OCI-LY3 (cell line): ENCODE data around the gene ASCL2.
"Not testable (repeated sequence)": the region's sequence is repeated elsewhere in the genome, so short reads cannot be mapped to it uniquely, and the experiment has no call there.

Experiments
- H2AFZ ChIP-seq: fragments of 200-600, 300-600 bp; shearing (Covaris generic); 2 replicates; pipeline ENCODE4 v1.6.0; 2014; ENCODE audit warnings: antibody characterized with exemption, low read depth, low read length
- H3K27ac ChIP-seq: fragments of 200-600, 300-600 bp; sonication (generic); 2 replicates; pipeline ENCODE4 v1.5.1; 2014; ENCODE audit warnings: mild to moderate bottlenecking, low read length, moderate library complexity, mixed read lengths
- H3K27me3 ChIP-seq: fragments of 200-600, 300-600 bp; sonication (generic); 2 replicates; pipeline ENCODE4 v1.6.1; 2014; ENCODE audit warnings: low read depth, low read length, mixed read lengths
- H3K36me3 ChIP-seq: fragments of 200-600, 300-600 bp; sonication (generic); replicated peaks from 2 replicates; pipeline ENCODE3; 2014; ENCODE audit warnings: low read depth, low read length, mixed read lengths
- H3K4me1 ChIP-seq: fragments of 300-600, 200-600 bp; sonication (generic); 2 replicates; pipeline ENCODE4 v1.6.1; 2014; ENCODE audit warnings: low read length, mixed read lengths
- H3K4me2 ChIP-seq: fragments of 200-600, 300-600 bp; sonication (generic); 2 replicates; pipeline ENCODE4 v1.6.1; 2014; ENCODE audit warnings: low read length, mixed read lengths
- H3K4me3 ChIP-seq: fragments of 300-600, 200-600 bp; sonication (generic); 2 replicates; pipeline ENCODE4 v1.5.1; 2014; ENCODE audit warnings: antibody characterized with exemption, mild to moderate bottlenecking, low read length, moderate library complexity
- H3K79me2 ChIP-seq: fragments of 300-600, 200-600 bp; shearing (Covaris generic); 2 replicates; pipeline ENCODE4 v1.6.1; 2014; ENCODE audit warnings: mild to moderate bottlenecking, low read length, mixed read lengths
- H3K9ac ChIP-seq: fragments of 300-600, 200-600 bp; shearing (Covaris generic); 2 replicates; pipeline ENCODE4 v1.6.0; 2014; ENCODE audit warnings: mild to moderate bottlenecking, low read length, moderate library complexity
- H3K9me3 ChIP-seq: fragments of 200-600, 300-600 bp; shearing (Covaris generic); 2 replicates; pipeline ENCODE4 v1.6.1; 2014; ENCODE audit warnings: low read length, mixed read lengths; ENCODE audit not compliant: insufficient read depth
- H4K20me1 ChIP-seq: fragments of 200-600, 300-600 bp; sonication (generic); 2 replicates; pipeline ENCODE4 v1.6.1; 2016; ENCODE audit warnings: low read length, mixed read lengths; ENCODE audit not compliant: insufficient read depth
- EZH2phosphoT487 ChIP-seq: fragments of 200-600 bp; shearing (Covaris generic); IDR thresholded peaks from 2 replicates; pipeline ENCODE4 v1.6.1; 2018; ENCODE audit warnings: antibody characterized with exemption, mixed run types, low read depth
- TF ChIP-seq, protein P1 (sequence below): fragments of 200-600, 300-600 bp; sonication (generic); IDR thresholded peaks from 2 replicates; pipeline ENCODE4 v1.5.1; 2014; ENCODE audit warnings: antibody characterized with exemption, low read length, low read depth

The ASCL2 gene

DNA sequence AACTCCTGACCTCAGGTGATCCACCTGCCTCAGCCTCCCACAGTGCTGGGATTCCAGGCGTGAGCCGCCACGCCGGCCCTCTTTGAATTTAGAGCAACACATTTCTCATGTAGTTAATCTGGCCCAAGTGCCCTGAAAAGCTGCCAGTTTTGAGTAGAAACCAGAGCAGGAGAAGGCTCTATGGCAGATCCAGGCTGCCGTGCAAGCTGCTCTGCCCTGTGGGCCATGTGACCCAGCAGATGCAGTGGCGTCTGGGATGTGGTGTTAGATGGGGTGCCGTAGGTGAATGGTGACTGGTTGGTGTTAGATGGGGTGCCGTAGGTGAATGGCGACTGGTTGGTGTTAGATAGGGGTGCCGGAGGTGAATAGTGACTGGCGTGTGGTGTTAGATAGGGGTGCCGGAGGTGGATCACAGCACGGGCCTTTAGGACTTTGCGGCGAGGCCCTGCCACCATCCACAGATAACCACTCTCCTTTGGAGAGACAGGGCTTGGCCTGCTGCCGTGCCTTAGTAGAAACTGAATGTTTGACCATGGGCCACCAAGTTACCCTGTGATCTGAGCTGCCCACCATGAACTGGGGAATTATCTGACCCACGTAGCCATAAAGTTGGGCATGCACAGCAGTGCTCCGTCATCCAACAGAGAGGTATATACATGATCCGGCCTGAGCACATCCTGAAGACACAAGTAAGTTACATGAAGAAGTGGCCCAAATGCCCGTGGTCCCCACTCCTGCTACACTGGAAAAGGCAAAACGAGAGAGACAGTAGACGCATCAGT lies 32.7 kb downstream of the ASCL2 start:
- no peaks in the 10 kb centered on the region; the same call in 1 of the 2 replicates for H3K9me3 ChIP-seq
- TF ChIP-seq EZH2phosphoT487: no peak
- TF ChIP-seq, protein P1, sequence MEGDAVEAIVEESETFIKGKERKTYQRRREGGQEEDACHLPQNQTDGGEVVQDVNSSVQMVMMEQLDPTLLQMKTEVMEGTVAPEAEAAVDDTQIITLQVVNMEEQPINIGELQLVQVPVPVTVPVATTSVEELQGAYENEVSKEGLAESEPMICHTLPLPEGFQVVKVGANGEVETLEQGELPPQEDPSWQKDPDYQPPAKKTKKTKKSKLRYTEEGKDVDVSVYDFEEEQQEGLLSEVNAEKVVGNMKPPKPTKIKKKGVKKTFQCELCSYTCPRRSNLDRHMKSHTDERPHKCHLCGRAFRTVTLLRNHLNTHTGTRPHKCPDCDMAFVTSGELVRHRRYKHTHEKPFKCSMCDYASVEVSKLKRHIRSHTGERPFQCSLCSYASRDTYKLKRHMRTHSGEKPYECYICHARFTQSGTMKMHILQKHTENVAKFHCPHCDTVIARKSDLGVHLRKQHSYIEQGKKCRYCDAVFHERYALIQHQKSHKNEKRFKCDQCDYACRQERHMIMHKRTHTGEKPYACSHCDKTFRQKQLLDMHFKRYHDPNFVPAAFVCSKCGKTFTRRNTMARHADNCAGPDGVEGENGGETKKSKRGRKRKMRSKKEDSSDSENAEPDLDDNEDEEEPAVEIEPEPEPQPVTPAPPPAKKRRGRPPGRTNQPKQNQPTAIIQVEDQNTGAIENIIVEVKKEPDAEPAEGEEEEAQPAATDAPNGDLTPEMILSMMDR: no peak
- no peaks in the 10 kb centered on the region for H3K79me2 ChIP-seq
- H3K9ac ChIP-seq: no peak overlapping the region
- H3K36me3 ChIP-seq: no peaks in the 10 kb centered on the region
- no peak overlapping the region for H2AFZ ChIP-seq
- no peaks in the 10 kb centered on the region for H3K4me1 ChIP-seq
- H3K27me3 ChIP-seq: peaks cover 17% of the 10 kb centered on the region; the same call in 1 of the 2 replicates
- H3K4me2 ChIP-seq: no peak overlapping the region
- H3K4me3 ChIP-seq: no peak overlapping the region
- H4K20me1 ChIP-seq: no peaks in the 10 kb centered on the region
- H3K27ac ChIP-seq: no peak overlapping the region

DNA sequence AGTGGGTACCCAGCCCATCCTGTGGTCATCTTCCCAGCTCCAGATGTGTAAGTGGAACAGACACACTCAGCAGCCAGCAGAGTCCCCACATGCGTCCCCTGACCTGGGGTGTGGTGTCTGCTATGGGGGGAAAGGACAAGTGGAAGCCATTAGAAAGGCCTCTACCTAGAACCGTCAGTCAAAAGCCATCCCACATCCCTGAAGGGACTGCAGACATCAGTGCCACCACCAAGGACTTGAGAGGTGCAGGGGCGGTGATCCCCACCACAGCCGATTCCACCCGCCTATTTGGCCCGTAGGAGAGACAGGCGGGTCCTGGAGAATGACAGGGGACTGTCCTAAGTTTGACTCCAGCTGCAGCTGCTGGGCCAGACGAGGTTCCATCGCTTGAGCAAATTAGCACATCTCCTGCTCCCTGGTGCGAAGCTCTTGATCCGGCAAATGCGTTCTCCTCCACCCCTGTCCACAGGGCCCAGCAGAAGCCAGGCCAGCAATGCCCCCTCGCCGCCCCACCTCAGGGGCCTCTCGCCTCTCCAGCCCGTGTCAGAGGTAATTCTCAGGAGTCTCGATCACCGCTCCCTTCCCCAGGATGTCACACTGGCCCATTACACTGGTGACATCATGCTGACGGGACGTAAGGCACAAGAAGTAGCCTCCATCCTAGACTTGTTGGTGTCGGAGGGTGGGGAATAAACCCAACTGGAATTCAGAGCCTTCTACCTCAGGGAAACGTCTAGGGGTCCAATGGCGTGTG lies 33.8 kb downstream of the ASCL2 start:
- not testable (repeated sequence) for H3K9me3 ChIP-seq, H3K4me1 ChIP-seq, H3K9ac ChIP-seq, H3K36me3 ChIP-seq, H2AFZ ChIP-seq, H3K4me2 ChIP-seq, H4K20me1 ChIP-seq, H3K79me2 ChIP-seq, H3K4me3 ChIP-seq, H3K27ac ChIP-seq
- H3K27me3 ChIP-seq: peaks cover 19% of the 10 kb centered on the region; the same call in 1 of the 2 replicates

DNA sequence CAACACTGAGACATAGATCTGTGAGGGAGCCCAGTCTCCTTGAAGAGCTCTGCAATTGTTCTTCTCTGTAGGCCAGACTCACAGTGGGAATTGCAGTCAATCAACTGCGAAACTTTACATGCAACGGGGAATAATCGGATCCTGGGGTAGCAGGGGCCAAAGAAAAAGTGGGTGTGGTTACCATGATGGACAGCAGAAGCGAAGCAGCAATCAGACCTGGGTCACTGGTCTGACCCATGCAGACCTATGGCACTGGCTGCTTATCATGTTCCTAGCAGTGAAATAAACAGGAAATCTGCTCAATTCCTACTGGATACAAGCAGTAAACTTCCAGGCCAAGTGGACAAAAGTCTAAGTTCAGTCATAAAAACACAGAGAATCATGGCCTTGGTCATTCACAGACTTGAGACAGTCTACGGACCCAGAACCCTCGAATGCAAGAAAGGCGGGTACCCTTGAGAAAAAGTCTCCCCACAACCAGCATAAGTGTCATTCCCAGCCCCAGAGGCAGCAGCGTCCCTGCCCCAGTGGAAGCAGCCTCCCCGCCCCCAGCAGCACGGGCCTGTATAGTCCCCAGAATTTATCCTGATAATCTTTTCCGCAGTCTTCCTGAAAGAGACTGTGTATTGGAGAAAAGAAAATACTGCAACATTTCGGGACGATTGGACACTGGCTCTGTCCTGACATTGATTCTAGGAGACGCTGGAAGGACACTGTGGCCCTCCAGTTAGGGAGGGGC lies 34.6 kb downstream of the ASCL2 start:
- no peaks in the 10 kb centered on the region for H4K20me1 ChIP-seq
- H3K27me3 ChIP-seq: peaks cover 19% of the 10 kb centered on the region; the same call in 1 of the 2 replicates
- no peak overlapping the region for H2AFZ ChIP-seq
- H3K4me3 ChIP-seq: no peak overlapping the region
- no peak for TF ChIP-seq EZH2phosphoT487
- TF ChIP-seq, protein P1: no peak
- no peaks in the 10 kb centered on the region for H3K4me1 ChIP-seq
- no peak overlapping the region for H3K27ac ChIP-seq
- no peak overlapping the region for H3K9ac ChIP-seq
- H3K4me2 ChIP-seq: no peak overlapping the region
- H3K36me3 ChIP-seq: no peaks in the 10 kb centered on the region
- H3K9me3 ChIP-seq: no peaks in the 10 kb centered on the region; the same call in 1 of the 2 replicates
- no peaks in the 10 kb centered on the region for H3K79me2 ChIP-seq

DNA sequence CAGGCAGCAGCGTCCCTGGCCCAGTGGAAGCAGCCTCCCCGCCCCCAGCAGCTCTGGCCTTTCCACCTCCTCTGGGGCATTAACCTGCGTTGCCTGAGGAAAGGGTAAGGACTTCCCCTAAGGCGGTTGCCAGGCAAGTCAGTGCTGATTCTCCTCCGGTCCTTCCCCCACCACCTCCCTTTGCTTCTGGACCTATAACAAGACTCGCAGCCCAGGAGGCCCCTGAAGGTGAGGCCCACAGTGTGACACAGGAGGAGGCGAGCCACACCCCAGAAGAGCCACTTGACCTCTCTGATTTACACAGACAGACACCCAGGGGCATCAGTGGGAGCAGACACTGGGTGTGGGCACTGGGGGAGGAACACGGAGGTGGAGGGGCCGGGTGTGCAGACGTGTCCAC lies 35.4 kb downstream of the ASCL2 start:
- Histone ChIP-seq H3K9me3 (no peaks in the 10 kb centered on the region), H3K27ac (no peak overlapping the region), H3K4me3 (no peak overlapping the region), H3K79me2 (no peaks in the 10 kb centered on the region), H3K27me3 (peaks cover 18% of the 10 kb centered on the region; the same call in 1 of the 2 replicates), H3K4me1 (no peaks in the 10 kb centered on the region), H3K4me2 (no peak overlapping the region), H4K20me1 (no peaks in the 10 kb centered on the region), H3K9ac (no peak overlapping the region), H2AFZ (no peak overlapping the region), H3K36me3 (no peaks in the 10 kb centered on the region)
- no peak for TF ChIP-seq EZH2phosphoT487
- TF ChIP-seq, protein P1: no peak
